OCI-LY7 (cell line): Measurements from ENCODE around the gene PRKG1. TPM values are rescaled to one million over a fixed set of nuclear protein-coding genes. Genes with fewer than 3 reads are reported as not detected.

Experiments
- BruUV-seq: library from RNA; stranded (reverse); fragments of 400-500 nt; replicated peaks from 2 replicates; lab custom pipeline; 2021; lab: Mats Ljungman, UMichigan
- CTCF ChIA-PET: fragments of 300-600 bp; sonication (Branson Sonifier 250); formaldehyde crosslinking; loops from one replicate; lab custom pipeline; 2022; ENCODE audit warnings: antibody characterized with exemption; ENCODE audit not compliant: unreplicated experiment; lab: Charles Lee
- POLR2A ChIA-PET: fragments of 300-600 bp; sonication (Branson Sonifier 250); formaldehyde crosslinking; loops from one replicate; lab custom pipeline; 2022; ENCODE audit warnings: antibody characterized with exemption; lab: Charles Lee
- DNase-seq: peaks from one replicate; pipeline ENCODE4 v3.0.0-alpha.2; 2015; ENCODE audit warnings: low spot score
- H2AFZ ChIP-seq: fragments of 200-600 bp; sonication (generic), shearing (Covaris generic); 2 replicates; pipeline ENCODE4 v1.6.1; 2014; ENCODE audit warnings: mild to moderate bottlenecking, antibody characterized with exemption, low read length, moderate library complexity
- H3K27ac ChIP-seq: fragments of 200-600 bp; sonication (generic); 2 replicates; pipeline ENCODE4 v1.5.1; 2014; ENCODE audit warnings: mixed run types, low read depth, mild to moderate bottlenecking, moderate library complexity, low read length, inconsistent platforms; ENCODE audit not compliant: poor library complexity, severe bottlenecking
- H3K36me3 ChIP-seq: fragments of 200-600 bp; sonication (generic); 2 replicates; pipeline ENCODE4 v1.6.1; 2014; ENCODE audit warnings: mild to moderate bottlenecking, antibody characterized with exemption, low read length, moderate library complexity, mixed read lengths; ENCODE audit not compliant: insufficient read depth
- H3K4me1 ChIP-seq: fragments of 200-600 bp; sonication (generic); 2 replicates; pipeline ENCODE4 v1.5.1; 2014; ENCODE audit warnings: mild to moderate bottlenecking, low read length; ENCODE audit not compliant: insufficient read depth, poor library complexity, severe bottlenecking
- H3K4me2 ChIP-seq: fragments of 200-600 bp; sonication (generic); 2 replicates; pipeline ENCODE4 v1.6.1; 2014; ENCODE audit warnings: mild to moderate bottlenecking, low read length
- H3K4me3 ChIP-seq: fragments of 200-600 bp; sonication (generic); 2 replicates; pipeline ENCODE4 v1.5.1; 2014; ENCODE audit warnings: mild to moderate bottlenecking, low read depth, low read length; ENCODE audit not compliant: poor library complexity, severe bottlenecking
- H3K79me2 ChIP-seq: fragments of 200-600 bp; sonication (generic); 2 replicates; pipeline ENCODE4 v1.6.1; 2016; ENCODE audit warnings: low read depth, mild to moderate bottlenecking, low read length, moderate library complexity, mixed read lengths; ENCODE audit not compliant: insufficient read depth
- H3K9me2 ChIP-seq: fragments of 200-600 bp; sonication (generic); 2 replicates; pipeline ENCODE4 v1.6.1; 2016; ENCODE audit warnings: mild to moderate bottlenecking, low read length, mixed read lengths; ENCODE audit not compliant: insufficient read depth
- H3K9me3 ChIP-seq: fragments of 200-600 bp; sonication (generic); 2 replicates; pipeline ENCODE4 v1.6.1; 2014; ENCODE audit warnings: mild to moderate bottlenecking, mixed run types, low read length, mixed read lengths
- H4K20me1 ChIP-seq: fragments of 200-600 bp; sonication (generic); 2 replicates; pipeline ENCODE4 v1.6.1; 2014; ENCODE audit warnings: mild to moderate bottlenecking, antibody characterized with exemption, low read length, moderate library complexity, mixed read lengths; ENCODE audit not compliant: insufficient read depth
- EZH2phosphoT487 ChIP-seq: fragments of 200-600 bp; sonication (generic); IDR thresholded peaks from 2 replicates; pipeline ENCODE4 v1.6.1; 2018; ENCODE audit warnings: low read depth, borderline replicate concordance, mild to moderate bottlenecking, mixed run types, antibody characterized with exemption, low read length, moderate library complexity, mixed read lengths
- intact Hi-C: fragments of 100-400 bp; cut with micrococcal nuclease; formaldehyde crosslinking; loops from one replicate; pipeline ENCODE4 v1.10.0; 2022; ENCODE audit not compliant: unreplicated experiment
- total RNA-seq, 2 experiments: library from RNA; depleted of rRNA in 1 of 2; stranded (reverse); fragments of >200 nt in 1 of 2; shearing (Covaris generic) in 1 of 2; gene quantifications; 2 replicates each; pipeline ENCODE4 v1.2.3, GENCODE V29; 2014 to 2022
- TF ChIP-seq, protein P1 (sequence below): fragments of 200-600 bp; sonication (generic); conservative IDR thresholded peaks from 2 replicates; pipeline ENCODE4 v1.5.1; 2014; ENCODE audit warnings: mild to moderate bottlenecking, antibody characterized with exemption, low read length, moderate library complexity, mixed read lengths

The PRKG1 gene
- total RNA-seq, 2 experiments from 2014 or later: not detected

DNA sequence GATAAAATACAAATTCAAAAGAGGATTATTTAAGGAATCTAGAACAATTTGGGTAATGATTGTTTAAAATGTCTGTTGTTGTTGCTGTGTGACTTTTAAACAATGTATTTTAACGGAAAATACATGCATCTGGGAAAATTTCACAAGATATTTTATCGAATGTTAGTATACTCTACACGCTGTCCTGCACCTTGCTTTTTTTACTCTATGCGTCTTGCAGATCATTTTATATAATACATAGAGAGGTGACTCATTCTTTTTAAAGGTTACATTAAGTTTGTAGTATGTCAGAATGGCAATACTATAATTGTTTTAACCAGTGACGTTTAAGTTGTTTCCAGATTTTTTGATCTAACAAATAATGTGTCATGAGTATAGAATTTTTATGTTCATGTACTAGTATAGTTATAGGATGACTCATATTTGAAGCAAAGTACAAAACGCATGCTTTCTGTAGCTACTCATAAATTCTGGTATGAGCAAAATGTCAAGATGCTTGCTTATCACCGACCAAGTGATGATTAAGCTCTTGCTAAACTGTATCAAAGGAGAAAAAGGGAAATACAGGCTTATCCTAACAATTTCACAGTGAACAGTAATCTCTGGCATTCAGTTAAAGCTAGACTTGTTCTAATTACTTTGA, 1244.7 kb downstream of the PRKG1 start:
- DNase-seq: no peak
- Histone ChIP-seq H3K4me3 (no peak overlapping the region), H3K4me2 (no peak overlapping the region), H3K36me3 (no peaks in the 10 kb centered on the region), H3K9me2 (no peaks in the 10 kb centered on the region), H3K27ac (no peak overlapping the region), H3K79me2 (no peaks in the 10 kb centered on the region), H4K20me1 (no peaks in the 10 kb centered on the region), H3K4me1 (no peaks in the 10 kb centered on the region), H3K9me3 (no peaks in the 10 kb centered on the region), H2AFZ (no peak overlapping the region)
- intact Hi-C loops: no loop called here
- no peak for TF ChIP-seq EZH2phosphoT487
- TF ChIP-seq, protein P1, sequence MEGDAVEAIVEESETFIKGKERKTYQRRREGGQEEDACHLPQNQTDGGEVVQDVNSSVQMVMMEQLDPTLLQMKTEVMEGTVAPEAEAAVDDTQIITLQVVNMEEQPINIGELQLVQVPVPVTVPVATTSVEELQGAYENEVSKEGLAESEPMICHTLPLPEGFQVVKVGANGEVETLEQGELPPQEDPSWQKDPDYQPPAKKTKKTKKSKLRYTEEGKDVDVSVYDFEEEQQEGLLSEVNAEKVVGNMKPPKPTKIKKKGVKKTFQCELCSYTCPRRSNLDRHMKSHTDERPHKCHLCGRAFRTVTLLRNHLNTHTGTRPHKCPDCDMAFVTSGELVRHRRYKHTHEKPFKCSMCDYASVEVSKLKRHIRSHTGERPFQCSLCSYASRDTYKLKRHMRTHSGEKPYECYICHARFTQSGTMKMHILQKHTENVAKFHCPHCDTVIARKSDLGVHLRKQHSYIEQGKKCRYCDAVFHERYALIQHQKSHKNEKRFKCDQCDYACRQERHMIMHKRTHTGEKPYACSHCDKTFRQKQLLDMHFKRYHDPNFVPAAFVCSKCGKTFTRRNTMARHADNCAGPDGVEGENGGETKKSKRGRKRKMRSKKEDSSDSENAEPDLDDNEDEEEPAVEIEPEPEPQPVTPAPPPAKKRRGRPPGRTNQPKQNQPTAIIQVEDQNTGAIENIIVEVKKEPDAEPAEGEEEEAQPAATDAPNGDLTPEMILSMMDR: no peak
- BruUV-seq: no TSS peak
- CTCF ChIA-PET: no interaction called here
- POLR2A ChIA-PET: interaction anchor here (0.5 to 0.9 kb wide), 2 partner anchors 9 to 95 kb away, joined by 3 read pairs; no protein-coding TSS in a partner anchor

DNA sequence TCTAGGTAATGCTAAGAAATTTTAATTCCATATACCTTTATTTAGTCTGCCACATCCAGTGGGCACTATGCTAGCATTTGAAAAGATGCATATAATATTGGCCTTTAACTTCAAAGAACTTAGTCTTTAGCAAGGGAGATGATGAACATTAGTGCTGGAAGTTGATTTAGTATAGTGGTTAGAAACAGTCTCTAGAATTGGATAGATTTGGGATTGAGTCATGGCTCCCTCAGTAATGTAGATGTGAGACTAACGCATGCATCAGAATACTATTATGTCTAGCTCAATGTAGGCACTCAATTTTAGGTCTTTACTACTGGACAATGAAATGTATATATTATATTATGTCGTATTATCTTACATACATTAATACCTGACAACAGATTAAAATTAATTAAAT, 1245.6 kb downstream of the PRKG1 start:
- H3K4me3 ChIP-seq: no peak overlapping the region
- no peaks in the 10 kb centered on the region for H3K9me2 ChIP-seq
- ChIA-PET POLR2A (interaction anchor here (0.6 kb wide), 1 partner anchor 69 kb away, joined by 3 read pairs; no protein-coding TSS in a partner anchor), CTCF (no interaction called here)
- no peak overlapping the region for H3K4me2 ChIP-seq
- no peaks in the 10 kb centered on the region for H4K20me1 ChIP-seq
- H3K79me2 ChIP-seq: no peaks in the 10 kb centered on the region
- TF ChIP-seq, protein P1: no peak
- no peak for TF ChIP-seq EZH2phosphoT487
- no peak overlapping the region for H2AFZ ChIP-seq
- H3K27ac ChIP-seq: no peak overlapping the region
- no peaks in the 10 kb centered on the region for H3K9me3 ChIP-seq
- no peaks in the 10 kb centered on the region for H3K4me1 ChIP-seq
- no peaks in the 10 kb centered on the region for H3K36me3 ChIP-seq
- no TSS peak for BruUV-seq
- no peak for DNase-seq
- intact Hi-C loops: no loop called here

DNA sequence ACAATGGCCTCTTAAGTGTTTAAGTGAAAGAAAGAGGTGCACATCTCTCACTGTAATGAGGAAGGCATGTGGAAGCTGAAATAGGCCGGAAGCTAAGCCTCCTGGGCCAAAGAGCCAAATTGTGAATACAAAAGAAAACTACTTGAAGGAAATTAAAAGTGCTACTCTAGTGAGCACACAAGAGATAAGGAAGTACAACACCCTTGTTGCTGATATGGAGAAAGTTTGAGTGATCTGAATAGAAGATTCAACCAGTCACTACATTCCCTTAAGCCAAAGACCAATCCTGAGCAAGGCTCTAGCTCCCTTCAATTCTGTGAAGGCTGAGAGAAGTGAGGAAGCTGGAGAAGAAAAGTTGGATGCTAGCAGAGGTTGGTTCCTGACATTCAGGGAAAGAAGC, 1248.0 kb downstream of the PRKG1 start:
- no peaks in the 10 kb centered on the region for H3K36me3 ChIP-seq
- no peaks in the 10 kb centered on the region for H3K79me2 ChIP-seq
- H3K9me2 ChIP-seq: no peaks in the 10 kb centered on the region
- intact Hi-C loops: no loop called here
- H3K9me3 ChIP-seq: no peaks in the 10 kb centered on the region
- H3K4me2 ChIP-seq: no peak overlapping the region
- no TSS peak for BruUV-seq
- no peak for TF ChIP-seq EZH2phosphoT487
- TF ChIP-seq, protein P1: no peak
- H3K4me1 ChIP-seq: no peaks in the 10 kb centered on the region
- ChIA-PET CTCF (no interaction called here), POLR2A (no interaction called here)
- H3K27ac ChIP-seq: no peak overlapping the region
- H2AFZ ChIP-seq: no peak overlapping the region
- DNase-seq: no peak
- H3K4me3 ChIP-seq: no peak overlapping the region
- H4K20me1 ChIP-seq: no peaks in the 10 kb centered on the region
